SK-N-MC (cell line): Measurements from ENCODE around the gene ST8SIA4.

ENCODE experiments used
- DNase-seq: peaks from one replicate; pipeline ENCODE4 v3.0.0-alpha.2; 2011; ENCODE audit warnings: low read depth, low spot score
- H3K27ac ChIP-seq: fragments of 200-600 bp; sonication (generic); 2 replicates; pipeline ENCODE4 v1.5.1; 2016; ENCODE audit warnings: mixed run types
- H3K36me3 ChIP-seq: fragments of 200-600 bp; sonication (generic); 2 replicates; pipeline ENCODE4 v1.6.1; 2017; ENCODE audit warnings: antibody characterized with exemption, low read length, mixed read lengths; ENCODE audit not compliant: insufficient read depth
- H3K4me3 ChIP-seq: fragments of 200-600 bp; sonication (generic); 2 replicates; pipeline ENCODE4 v1.5.1; 2016
- H3K9ac ChIP-seq: fragments of 200-600 bp; sonication (generic); 2 replicates; pipeline ENCODE4 v1.8.0; 2017; ENCODE audit warnings: mixed run types, mixed read lengths; ENCODE audit not compliant: insufficient read length
- H3K9me3 ChIP-seq: fragments of 200-600 bp; sonication (generic); 2 replicates; pipeline ENCODE4 v1.6.1; 2017; ENCODE audit warnings: low read depth, mild to moderate bottlenecking, antibody characterized with exemption, low read length, moderate library complexity, mixed read lengths
- EZH2 ChIP-seq: fragments of 200-600 bp; sonication (generic); IDR thresholded peaks from one replicate; pipeline ENCODE4 v1.6.1; 2017; ENCODE audit warnings: antibody characterized with exemption
- FOXP2 ChIP-seq: optimal IDR thresholded peaks from 2 replicates; pipeline ENCODE3; 2011; ENCODE audit warnings: mild to moderate bottlenecking, moderate library complexity; ENCODE audit not compliant: insufficient read depth; ENCODE audit errors: extremely low read length, control extremely low read depth
- POLR2AphosphoS5 ChIP-seq: IDR thresholded peaks from 2 replicates; pipeline ENCODE4 v1.6.1; 2012; ENCODE audit warnings: mild to moderate bottlenecking, low read depth, low read length, borderline replicate concordance

ST8SIA4 gene

DNA sequence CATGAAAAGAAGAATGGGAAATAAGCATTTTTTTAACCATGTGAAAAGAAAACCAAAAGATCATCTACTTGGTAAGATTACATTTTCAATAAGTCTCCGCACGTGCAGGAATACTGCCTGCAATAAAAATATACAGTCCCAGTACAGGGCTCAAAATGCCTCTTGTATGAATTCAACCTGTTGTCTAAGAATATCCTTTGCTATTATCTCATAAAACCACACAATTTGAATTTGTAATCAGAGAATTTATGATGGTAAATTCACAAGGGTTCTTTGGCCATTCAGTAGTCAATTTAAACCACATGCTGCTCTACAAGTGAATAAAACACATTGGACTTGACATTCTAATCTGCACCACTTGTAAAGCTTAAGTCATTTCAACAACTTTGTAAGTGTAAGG lies 46.6 kb downstream of the ST8SIA4 start:
- Histone ChIP-seq H3K4me3 (no peak overlapping the region), H3K9ac (no peak overlapping the region), H3K9me3 (no peaks in the 10 kb centered on the region), H3K36me3 (no peaks in the 10 kb centered on the region), H3K27ac (no peak overlapping the region)
- TF ChIP-seq FOXP2 (no peak), POLR2AphosphoS5 (no peak; the same call in 1 of the 2 replicates), EZH2 (no peak)
- DNase-seq, result no peak

DNA sequence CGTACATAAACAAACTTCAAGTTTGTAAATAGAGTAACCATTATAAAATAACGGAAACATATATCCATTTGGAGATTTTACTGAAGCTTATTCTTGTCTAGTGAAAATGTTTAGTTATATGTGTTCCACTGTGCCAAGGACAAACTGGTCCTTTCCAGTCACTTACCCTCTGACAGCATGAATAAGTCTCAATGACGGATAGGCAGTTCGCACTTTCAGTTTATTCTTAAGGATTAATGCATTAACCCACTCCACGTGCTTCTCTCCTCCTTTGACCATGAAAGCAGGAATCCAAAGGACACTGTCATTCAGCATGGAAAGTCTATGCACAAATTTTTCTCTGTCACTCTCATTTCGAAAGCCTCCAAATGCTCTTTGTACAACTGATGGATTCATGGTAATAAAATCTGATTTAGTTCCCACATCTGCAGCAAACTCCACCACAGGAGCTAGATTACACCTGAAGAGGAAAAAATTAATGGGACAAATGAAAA lies 47.1 kb downstream of the ST8SIA4 start:
- H3K27ac ChIP-seq, result no peak overlapping the region
- DNase-seq, result no peak
- H3K36me3 ChIP-seq, result no peaks in the 10 kb centered on the region
- H3K4me3 ChIP-seq, result no peak overlapping the region
- no peaks in the 10 kb centered on the region for H3K9me3 ChIP-seq
- TF ChIP-seq EZH2 (no peak), POLR2AphosphoS5 (no peak), FOXP2 (no peak)
- H3K9ac ChIP-seq, result no peak overlapping the region

DNA sequence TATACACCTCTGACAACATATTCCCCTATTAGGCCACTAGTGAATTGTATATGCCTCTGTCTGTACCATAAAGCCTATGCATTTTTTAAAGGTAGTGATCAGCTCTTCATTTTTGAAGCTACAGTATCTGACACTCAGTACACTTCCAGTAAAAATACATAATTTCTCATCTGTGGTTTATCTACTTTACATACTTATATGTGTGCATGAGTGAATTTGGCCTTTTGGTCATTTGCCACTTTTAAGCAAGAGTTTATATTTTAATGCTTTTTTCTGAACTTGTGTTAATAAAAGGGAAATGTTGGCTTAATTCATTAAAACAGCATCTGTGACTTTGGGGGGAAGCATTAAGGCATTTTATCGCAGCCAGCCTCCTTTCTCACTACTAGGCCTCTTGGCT lies 47.8 kb downstream of the ST8SIA4 start:
- H3K27ac ChIP-seq, result no peak overlapping the region
- no peak overlapping the region for H3K9ac ChIP-seq
- no peak for TF ChIP-seq FOXP2
- no peak for TF ChIP-seq POLR2AphosphoS5
- no peak for TF ChIP-seq EZH2

DNA sequence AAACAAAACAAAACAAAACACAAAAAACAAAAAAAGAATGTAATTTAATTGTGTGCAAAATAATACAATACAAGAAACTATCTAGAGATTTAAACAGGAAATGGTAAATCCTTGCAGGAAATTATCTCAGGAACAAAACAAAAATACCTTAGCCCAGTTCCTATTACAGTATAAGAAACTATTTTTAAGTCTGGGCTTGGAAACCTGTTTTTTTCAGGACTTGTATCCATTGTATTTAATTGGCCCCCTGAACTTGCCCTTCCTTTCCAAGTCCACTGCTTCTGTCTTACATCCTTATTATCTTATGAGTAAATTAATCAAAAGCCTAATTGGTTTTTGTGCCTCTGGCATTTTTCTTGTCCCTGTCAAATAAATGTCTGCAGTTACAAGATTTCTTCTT lies 48.5 kb downstream of the ST8SIA4 start:
- no peak for DNase-seq
- Histone ChIP-seq H3K4me3 (no peak overlapping the region), H3K36me3 (no peaks in the 10 kb centered on the region), H3K9ac (no peak overlapping the region), H3K27ac (no peak overlapping the region), H3K9me3 (no peaks in the 10 kb centered on the region)
- TF ChIP-seq FOXP2, result no peak
- TF ChIP-seq POLR2AphosphoS5, result no peak
- TF ChIP-seq EZH2, result no peak

More for the DNA sequence above, 47.8 kb downstream of the ST8SIA4 start:
- DNase-seq, result no peak
- no peaks in the 10 kb centered on the region for H3K9me3 ChIP-seq
- no peak overlapping the region for H3K4me3 ChIP-seq
- H3K36me3 ChIP-seq, result no peaks in the 10 kb centered on the region

DNA sequence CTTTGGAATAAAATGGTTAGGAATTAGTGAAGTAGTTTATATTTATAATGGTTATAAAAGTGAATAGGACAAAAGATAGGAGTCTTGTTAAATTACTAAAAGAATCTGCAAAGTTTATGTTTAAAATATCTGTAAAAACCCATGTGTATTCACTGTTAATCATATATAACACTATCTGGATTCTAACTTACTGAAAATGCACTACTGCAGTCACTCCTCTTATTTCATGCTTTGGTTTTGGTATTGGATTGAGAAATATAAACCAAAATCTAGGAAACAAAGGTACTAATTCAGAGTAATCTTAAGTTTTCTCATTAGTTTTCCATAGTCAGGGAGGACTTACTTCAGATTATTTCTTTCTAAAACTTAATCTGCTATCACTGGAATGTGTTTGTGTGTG lies 49.5 kb downstream of the ST8SIA4 start:
- H3K9me3 ChIP-seq, result no peaks in the 10 kb centered on the region
- TF ChIP-seq FOXP2 (no peak), EZH2 (no peak), POLR2AphosphoS5 (no peak)
- no peaks in the 10 kb centered on the region for H3K36me3 ChIP-seq
- H3K4me3 ChIP-seq, result no peak overlapping the region
- H3K9ac ChIP-seq, result no peak overlapping the region
- H3K27ac ChIP-seq, result no peak overlapping the region
- no peak for DNase-seq

DNA sequence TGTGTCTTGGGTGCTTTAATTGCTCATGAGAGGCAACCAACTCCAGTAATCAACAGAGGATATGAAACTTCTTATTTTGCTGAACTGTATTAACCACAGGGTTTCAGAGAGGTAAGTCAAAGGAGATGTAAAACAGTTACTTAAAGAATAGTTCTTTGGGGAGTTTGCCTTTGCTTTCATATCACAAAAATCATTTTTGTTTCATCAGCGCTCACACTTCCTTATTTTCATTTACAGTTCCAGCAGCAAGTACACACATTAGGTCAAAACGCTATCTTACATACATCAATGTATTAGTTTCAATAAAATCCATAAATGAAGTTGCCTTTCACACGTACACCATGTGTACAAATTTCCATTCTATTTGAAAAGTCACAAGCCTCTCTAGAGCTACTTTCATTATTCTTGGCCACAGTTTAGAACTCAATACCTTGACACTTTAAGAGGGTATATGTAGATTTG lies 50.1 kb downstream of the ST8SIA4 start:
- no peak for TF ChIP-seq EZH2
- no peak for TF ChIP-seq FOXP2
- TF ChIP-seq POLR2AphosphoS5, result no peak
- H3K9ac ChIP-seq, result no peak overlapping the region

DNA sequence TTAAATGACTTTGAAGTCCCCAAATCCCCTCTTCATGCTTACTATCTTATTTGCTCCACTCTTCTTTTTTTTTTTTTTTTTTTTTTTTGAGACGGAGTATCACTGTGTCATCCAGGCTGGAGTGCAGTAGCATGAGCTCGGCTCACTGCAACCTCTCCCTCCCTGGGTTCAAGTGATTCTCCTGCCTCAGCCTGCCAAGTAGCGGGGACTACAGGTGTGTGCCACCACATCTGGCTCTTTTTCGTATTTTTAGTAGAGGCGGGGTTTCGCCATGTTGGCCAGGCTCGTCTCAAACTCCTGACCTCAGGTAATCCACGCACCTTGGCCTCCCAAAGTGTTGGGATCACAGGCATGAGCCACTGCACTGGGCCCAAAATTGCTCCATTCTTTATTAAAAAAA lies 51.0 kb downstream of the ST8SIA4 start:
- Histone ChIP-seq H3K36me3 (no peaks in the 10 kb centered on the region), H3K9ac (no peak overlapping the region), H3K4me3 (no peak overlapping the region), H3K9me3 (no peaks in the 10 kb centered on the region), H3K27ac (no peak overlapping the region)
- DNase-seq, result no peak
- no peak for TF ChIP-seq POLR2AphosphoS5
- no peak for TF ChIP-seq FOXP2
- no peak for TF ChIP-seq EZH2

More for the DNA sequence above, 50.1 kb downstream of the ST8SIA4 start:
- Histone ChIP-seq H3K4me3 (no peak overlapping the region), H3K36me3 (no peaks in the 10 kb centered on the region), H3K9me3 (no peaks in the 10 kb centered on the region), H3K27ac (no peak overlapping the region)
- DNase-seq, result no peak

DNA sequence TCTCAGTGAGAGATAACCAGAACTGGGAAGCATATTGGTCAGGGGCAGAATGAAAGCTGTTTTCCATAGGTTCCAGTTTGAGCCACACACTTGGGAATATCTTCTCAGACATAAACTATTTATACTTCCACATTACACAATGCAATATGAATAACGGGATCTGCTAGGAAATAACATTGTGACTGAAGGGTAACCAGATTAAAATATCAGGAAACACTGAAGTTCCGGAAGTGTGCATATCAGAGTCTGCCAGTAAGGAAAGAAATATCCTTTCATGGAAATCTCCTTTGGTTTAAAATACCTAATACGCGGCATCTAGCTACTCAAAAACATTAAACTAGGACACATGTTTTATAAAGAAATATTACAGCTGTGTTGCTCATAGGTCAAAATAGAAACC lies 56.3 kb downstream of the ST8SIA4 start:
- DNase-seq, result no peak
- Histone ChIP-seq H3K4me3 (no peak overlapping the region), H3K9ac (no peak overlapping the region), H3K36me3 (no peaks in the 10 kb centered on the region), H3K27ac (0 out of 2 replicates have a peak overlapping the region, but pooled peaks have one; percentile 6), H3K9me3 (no peaks in the 10 kb centered on the region)
- TF ChIP-seq FOXP2, result no peak
- no peak for TF ChIP-seq POLR2AphosphoS5
- no peak for TF ChIP-seq EZH2

DNA sequence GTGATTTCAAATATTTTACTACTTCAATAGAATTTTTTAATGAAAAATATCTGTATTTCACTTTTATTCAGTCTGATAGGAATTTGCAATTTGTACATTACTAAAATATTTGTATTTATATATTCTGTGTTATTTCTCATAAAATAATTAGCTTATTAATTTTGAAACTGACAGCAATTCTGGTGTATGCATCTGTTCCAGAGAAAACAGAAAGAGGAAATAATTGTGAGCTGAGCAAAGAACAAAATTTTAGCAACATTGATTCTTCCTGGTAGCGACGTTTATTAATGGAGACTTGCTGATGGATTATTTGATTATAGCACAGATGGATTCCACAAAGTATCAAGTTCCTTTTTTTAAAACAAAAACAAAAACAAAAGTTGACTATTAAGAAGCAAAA lies 61.0 kb downstream of the ST8SIA4 start:
- Histone ChIP-seq H3K4me3 (no peak overlapping the region), H3K27ac (no peak overlapping the region), H3K36me3 (no peaks in the 10 kb centered on the region), H3K9ac (no peak overlapping the region), H3K9me3 (no peaks in the 10 kb centered on the region)
- DNase-seq, result no peak
- TF ChIP-seq EZH2, result no peak
- TF ChIP-seq POLR2AphosphoS5, result no peak
- no peak for TF ChIP-seq FOXP2
